Hepatocyte (in vitro differentiated cells): ENCODE data around the gene SCAMP2. TPM values are rescaled to one million over a fixed set of nuclear protein-coding genes. Genes with fewer than 3 reads are reported as not detected.

ENCODE experiments used
- DNase-seq: peaks from one replicate; pipeline ENCODE4 v3.0.0-alpha.2; 2016; ENCODE audit warnings: low spot score
- H2AFZ ChIP-seq: fragments of 200-600 bp; sonication (generic); 2 replicates; pipeline ENCODE4 v1.6.0; 2016; ENCODE audit warnings: antibody characterized with exemption, mild to moderate bottlenecking
- H3K27ac ChIP-seq: fragments of 200-600 bp; sonication (generic); 2 replicates; pipeline ENCODE4 v1.5.1; 2016; ENCODE audit warnings: mild to moderate bottlenecking
- H3K27me3 ChIP-seq: fragments of 200-600 bp; sonication (generic); 2 replicates; pipeline ENCODE4 v1.6.1; 2016
- H3K36me3 ChIP-seq: fragments of 200-600 bp; sonication (generic); replicated peaks from 2 replicates; pipeline ENCODE4 v1.5.1; 2016; ENCODE audit warnings: low read depth; ENCODE audit not compliant: insufficient read depth
- H3K4me1 ChIP-seq: fragments of 200-600 bp; sonication (generic); 2 replicates; pipeline ENCODE4 v1.5.1; 2016; ENCODE audit warnings: mild to moderate bottlenecking, moderate library complexity; ENCODE audit not compliant: insufficient read depth
- H3K4me2 ChIP-seq: fragments of 200-600 bp; sonication (generic); 2 replicates; pipeline ENCODE4 v1.6.0; 2016
- H3K4me3 ChIP-seq: fragments of 200-600 bp; sonication (generic); 2 replicates; pipeline ENCODE4 v1.5.1; 2016; ENCODE audit warnings: mild to moderate bottlenecking
- H3K79me2 ChIP-seq: fragments of 200-600 bp; sonication (generic); 2 replicates; pipeline ENCODE4 v1.6.0; 2017; ENCODE audit warnings: mild to moderate bottlenecking
- H3K9me2 ChIP-seq: fragments of 200-600 bp; sonication (generic); replicated peaks from 2 replicates; pipeline ENCODE4 v1.6.0; 2017; ENCODE audit warnings: mild to moderate bottlenecking; ENCODE audit not compliant: insufficient read depth
- H3K9me3 ChIP-seq: fragments of 200-600 bp; sonication (generic); 2 replicates; pipeline ENCODE4 v1.5.1; 2016; ENCODE audit warnings: low read depth, mild to moderate bottlenecking
- H4K20me1 ChIP-seq: fragments of 200-600 bp; sonication (generic); 2 replicates; pipeline ENCODE4 v1.6.0; 2016; ENCODE audit warnings: mild to moderate bottlenecking; ENCODE audit not compliant: insufficient read depth, poor library complexity, severe bottlenecking
- CTCF ChIP-seq: fragments of 200-600 bp; sonication (generic); IDR thresholded peaks from 2 replicates; pipeline ENCODE4 v1.5.1; 2016; ENCODE audit warnings: antibody characterized with exemption, mild to moderate bottlenecking; ENCODE audit not compliant: poor library complexity
- EZH2 ChIP-seq: fragments of 200-600 bp; sonication (generic); IDR thresholded peaks from 2 replicates; pipeline ENCODE4 v1.6.1; 2016; ENCODE audit warnings: antibody characterized with exemption, mild to moderate bottlenecking, borderline replicate concordance
- EZH2phosphoT487 ChIP-seq: fragments of 200-600 bp; sonication (generic); IDR thresholded peaks from one replicate; pipeline ENCODE4 v1.6.1; 2018; ENCODE audit warnings: antibody characterized with exemption, mild to moderate bottlenecking, low read depth, moderate library complexity; ENCODE audit not compliant: unreplicated experiment, severe bottlenecking
- WGBS: methylation state at CpG from one replicate; pipeline ENCODE4 v1.1.6; 2016; ENCODE audit warnings: low lambda C conversion rate; ENCODE audit errors: missing lambda C conversion rate; 5-methylcytosine and 5-hydroxymethylcytosine counted together
- polyA plus RNA-seq: library from polyadenylated mRNA; unstranded; fragments of >200 nt; fragmentation: Nextera tagmentation; extraction: Ambion mirVana; gene quantifications from 2 replicates; pipeline ENCODE4 v1.2.1, GENCODE V29; 2016
- total RNA-seq: library from RNA; depleted of rRNA; stranded (reverse); fragments of >200 nt; gene quantifications from 2 replicates; pipeline ENCODE4 v1.2.3, GENCODE V29; 2014

Gene SCAMP2
- total and polyA plus RNA-seq, 2 experiments from 2014 or later, result 64.0 to 130 TPM

GRCh38 chr15:74833376-74834107 is 39.6 kb downstream of the SCAMP2 start:
- Histone ChIP-seq H3K4me1 (no peaks in the 10 kb centered on the region), H2AFZ (no peak overlapping the region), H4K20me1 (no peaks in the 10 kb centered on the region), H3K4me2 (no peak overlapping the region), H3K27ac (no peak overlapping the region), H3K9me3 (no peaks in the 10 kb centered on the region), H3K79me2 (no peaks in the 10 kb centered on the region), H3K36me3 (no peaks in the 10 kb centered on the region), H3K27me3 (peaks cover 11% of the 10 kb centered on the region), H3K4me3 (no peak overlapping the region), H3K9me2 (no peaks in the 10 kb centered on the region)
- TF ChIP-seq EZH2, result no peak
- no peak for TF ChIP-seq EZH2phosphoT487
- TF ChIP-seq CTCF, result no peak
- WGBS, result 80% methylated on average over 12 of the region's 12 CpGs
- no peak for DNase-seq

GRCh38 chr15:74832826-74833225 is 40.3 kb downstream of the SCAMP2 start:
- Histone ChIP-seq H4K20me1 (no peaks in the 10 kb centered on the region), H3K36me3 (no peaks in the 10 kb centered on the region), H3K9me2 (no peaks in the 10 kb centered on the region), H3K27ac (no peak overlapping the region), H3K4me2 (no peak overlapping the region), H3K4me3 (no peak overlapping the region), H3K27me3 (peaks cover 18% of the 10 kb centered on the region), H3K9me3 (no peaks in the 10 kb centered on the region), H2AFZ (no peak overlapping the region), H3K79me2 (no peaks in the 10 kb centered on the region), H3K4me1 (no peaks in the 10 kb centered on the region)
- DNase-seq, result no peak
- WGBS, result 77% methylated on average over 4 of the region's 4 CpGs
- TF ChIP-seq EZH2phosphoT487, result no peak
- TF ChIP-seq EZH2, result no peak
- TF ChIP-seq CTCF, result no peak

- Histone ChIP-seq H3K36me3 (no peaks in the 10 kb centered on the region), H3K79me2 (no peaks in the 10 kb centered on the region), H3K9me3 (no peaks in the 10 kb centered on the region), H3K4me1 (no peaks in the 10 kb centered on the region), H3K27me3 (peaks cover 27% of the 10 kb centered on the region), H3K27ac (no peak overlapping the region), H4K20me1 (no peaks in the 10 kb centered on the region), H3K9me2 (no peaks in the 10 kb centered on the region), H3K4me2 (no peak overlapping the region), H2AFZ (no peak overlapping the region), H3K4me3 (no peak overlapping the region)
- DNase-seq, result no peak
- 72% methylated on average over 15 of the region's 15 CpGs for WGBS
- TF ChIP-seq EZH2 (no peak), EZH2phosphoT487 (no peak), CTCF (no peak)
Measured at GRCh38 chr15:74831813-74832495, 41.2 kb downstream of the SCAMP2 start.
